SKM-1 treated with dmso at 0.1 percent for 144 hours (cell line): ENCODE results near the gene FBLIM1.

Experiments
- DNase-seq: peaks from one replicate; lab custom pipeline; 2025; ENCODE audit not compliant: unreplicated experiment; lab: John Stamatoyannopoulos, UW

Gene FBLIM1

GRCh38 chr1:15758343-15758931 is at the start of gene FBLIM1:
TSS of gene FBLIM1 (plus strand) at chr1:15758795. CDS start at chr1:15764984, 6,189 bp downstream.
- DNase-seq = no peak

GRCh38 chr1:15709226-15709625 is 49.4 kb upstream of the FBLIM1 start:
- no peak for DNase-seq

GRCh38 chr1:15712168-15712567 is 46.4 kb upstream of the FBLIM1 start:
- DNase-seq = no peak

GRCh38 chr1:15714406-15715136 is 44.0 kb upstream of the FBLIM1 start:
- DNase-seq = no peak

- no peak for DNase-seq
Measured at GRCh38 chr1:15717418-15718125, 41.0 kb upstream of the FBLIM1 start.

- no peak for DNase-seq
Measured at GRCh38 chr1:15718199-15718601, 40.4 kb upstream of the FBLIM1 start.

- DNase-seq = no peak
Measured at GRCh38 chr1:15719381-15720120, 39.0 kb upstream of the FBLIM1 start.

GRCh38 chr1:15720861-15721260 is 37.7 kb upstream of the FBLIM1 start:
- no peak for DNase-seq

GRCh38 chr1:15722411-15722810 is 36.2 kb upstream of the FBLIM1 start:
- no peak for DNase-seq

- no peak for DNase-seq
Measured at GRCh38 chr1:15722836-15723532, 35.6 kb upstream of the FBLIM1 start.

- no peak for DNase-seq
Measured at GRCh38 chr1:15723631-15724246, 34.9 kb upstream of the FBLIM1 start.

- no peak for DNase-seq
Measured at GRCh38 chr1:15724949-15725880, 33.4 kb upstream of the FBLIM1 start.

- no peak for DNase-seq
Measured at GRCh38 chr1:15726508-15726907, 32.1 kb upstream of the FBLIM1 start.

GRCh38 chr1:15727021-15727420 is 31.6 kb upstream of the FBLIM1 start:
- no peak for DNase-seq

- DNase-seq = no peak
Measured at GRCh38 chr1:15727424-15727823, 31.2 kb upstream of the FBLIM1 start.

- DNase-seq = no peak
Measured at GRCh38 chr1:15727866-15728534, 30.6 kb upstream of the FBLIM1 start.

GRCh38 chr1:15728937-15729657 is 29.5 kb upstream of the FBLIM1 start:
- DNase-seq = no peak

GRCh38 chr1:15730423-15730822 is 28.2 kb upstream of the FBLIM1 start:
- DNase-seq = no peak
